ENCODE measurements around the gene UBXN7.
"Not testable (repeated sequence)": the region's sequence is repeated elsewhere in the genome, so short reads cannot be mapped to it uniquely, and the experiment has no call there.

The UBXN7 gene

GRCh38 chr3:196351541-196351940 lies 80.7 kb downstream of the UBXN7 start:
- no peak overlapping the region for H3K23ac ChIP-seq (ENCODE audit: low read length)
- H3K4me1 ChIP-seq (ENCODE audit: control insufficient read depth, low read depth, low read length) = no peaks in the 10 kb centered on the region
- no peak overlapping the region for H3K4me2 ChIP-seq (ENCODE audit: low read length)
- H3K27ac ChIP-seq (ENCODE audit: low read depth, low read length) = no peak overlapping the region
- H3K4me3 ChIP-seq (ENCODE audit: low read length) = no peak overlapping the region
- no peak overlapping the region for H3K56ac ChIP-seq (ENCODE audit: low read length)
- H4K8ac ChIP-seq (ENCODE audit: low read depth, low read length) = no peak overlapping the region
- no peak overlapping the region for H2AK5ac ChIP-seq (ENCODE audit: low read length)
- H3K9ac ChIP-seq (ENCODE audit: low read length) = no peak overlapping the region
- H3K27me3 ChIP-seq (ENCODE audit: insufficient read depth, low read length, poor library complexity) = no peaks in the 10 kb centered on the region
- H4K5ac ChIP-seq (ENCODE audit: low read length) = no peak overlapping the region
- WGBS (ENCODE audit: extremely low coverage, insufficient coverage, low lambda C conversion rate) = no CpG with 5 or more reads among the region's 6 CpGs
- DNase-seq = no peak
- H2BK120ac ChIP-seq (ENCODE audit: low read depth, low read length) = no peak overlapping the region
- H3K36me3 ChIP-seq (ENCODE audit: control insufficient read depth, insufficient read depth, low read length) = no peaks in the 10 kb centered on the region
- H3K4ac ChIP-seq (ENCODE audit: low read depth, low read length) = no peak overlapping the region
- H3K79me2 ChIP-seq (ENCODE audit: control insufficient read depth, insufficient read depth, low read length) = no peaks in the 10 kb centered on the region
- no peaks in the 10 kb centered on the region for H3K79me1 ChIP-seq (ENCODE audit: low read length)
- no peak overlapping the region for H3K18ac ChIP-seq (ENCODE audit: low read length)
- H2BK15ac ChIP-seq (replicated peaks; ENCODE audit: low read depth) = no peak overlapping the region
- no peak overlapping the region for H2BK5ac ChIP-seq (ENCODE audit: low read length)

DNA sequence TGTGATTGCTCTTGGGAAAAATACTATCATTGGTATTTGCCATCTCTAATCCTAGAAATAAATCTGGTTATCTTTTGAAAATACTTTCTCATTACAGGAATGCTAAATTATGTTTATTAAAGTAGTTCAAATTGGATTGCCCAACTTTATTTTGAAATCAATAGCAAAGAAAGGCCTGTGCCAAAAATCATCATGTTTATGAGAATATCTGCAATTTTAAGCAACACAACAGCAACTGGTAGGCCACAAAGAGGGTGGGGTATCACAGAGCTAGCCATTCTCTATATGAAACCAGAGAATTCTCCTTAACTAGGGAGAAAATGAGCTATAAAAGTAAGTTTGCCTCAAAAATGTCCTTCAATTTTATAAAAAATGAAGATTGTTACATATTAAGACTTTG lies 82.2 kb downstream of the UBXN7 start:
- no peak overlapping the region for H3K27ac ChIP-seq (ENCODE audit: low read depth, low read length)

GRCh38 chr3:196348698-196349097 lies 83.5 kb downstream of the UBXN7 start:
- no peak overlapping the region for H3K23ac ChIP-seq (ENCODE audit: low read length)
- no CpG with 5 or more reads among the region's 3 CpGs for WGBS (ENCODE audit: extremely low coverage, insufficient coverage, low lambda C conversion rate)
- no peak overlapping the region for H4K5ac ChIP-seq (ENCODE audit: low read length)
- no peak overlapping the region for H3K18ac ChIP-seq (ENCODE audit: low read length)
- no peak overlapping the region for H4K8ac ChIP-seq (ENCODE audit: low read depth, low read length)
- H2AK5ac ChIP-seq (ENCODE audit: low read length) = no peak overlapping the region
- H3K79me2 ChIP-seq (ENCODE audit: control insufficient read depth, insufficient read depth, low read length) = no peaks in the 10 kb centered on the region
- H3K9ac ChIP-seq (ENCODE audit: low read length) = no peak overlapping the region
- H3K79me1 ChIP-seq (ENCODE audit: low read length) = no peaks in the 10 kb centered on the region
- H3K27ac ChIP-seq (ENCODE audit: low read depth, low read length) = no peak overlapping the region
- no peak overlapping the region for H2BK15ac ChIP-seq (replicated peaks; ENCODE audit: low read depth)
- H3K4me2 ChIP-seq (ENCODE audit: low read length) = no peak overlapping the region
- H2BK120ac ChIP-seq (ENCODE audit: low read depth, low read length) = no peak overlapping the region
- no peak overlapping the region for H3K56ac ChIP-seq (ENCODE audit: low read length)
- no peaks in the 10 kb centered on the region for H3K36me3 ChIP-seq (ENCODE audit: control insufficient read depth, insufficient read depth, low read length)
- DNase-seq = no peak
- H3K4ac ChIP-seq (ENCODE audit: low read depth, low read length) = no peak overlapping the region
- H3K4me3 ChIP-seq (ENCODE audit: low read length) = no peak overlapping the region
- no peaks in the 10 kb centered on the region for H3K27me3 ChIP-seq (ENCODE audit: insufficient read depth, low read length, poor library complexity)
- no peaks in the 10 kb centered on the region for H3K4me1 ChIP-seq (ENCODE audit: control insufficient read depth, low read depth, low read length)
- no peak overlapping the region for H2BK5ac ChIP-seq (ENCODE audit: low read length)

More for the DNA sequence above, 82.2 kb downstream of the UBXN7 start:
- no peaks in the 10 kb centered on the region for H3K79me1 ChIP-seq (ENCODE audit: low read length)
- H4K5ac ChIP-seq (ENCODE audit: low read length) = no peak overlapping the region
- no peak overlapping the region for H2BK5ac ChIP-seq (ENCODE audit: low read length)
- H2BK15ac ChIP-seq (replicated peaks; ENCODE audit: low read depth) = no peak overlapping the region
- no peak overlapping the region for H3K18ac ChIP-seq (ENCODE audit: low read length)
- H2AK5ac ChIP-seq (ENCODE audit: low read length) = no peak overlapping the region
- H3K23ac ChIP-seq (ENCODE audit: low read length) = no peak overlapping the region
- H3K4me3 ChIP-seq (ENCODE audit: low read length) = no peak overlapping the region
- no peak overlapping the region for H3K9ac ChIP-seq (ENCODE audit: low read length)
- H3K4me2 ChIP-seq (ENCODE audit: low read length) = no peak overlapping the region
- H3K36me3 ChIP-seq (ENCODE audit: control insufficient read depth, insufficient read depth, low read length) = no peaks in the 10 kb centered on the region
- H2BK120ac ChIP-seq (ENCODE audit: low read depth, low read length) = no peak overlapping the region
- H3K27me3 ChIP-seq (ENCODE audit: insufficient read depth, low read length, poor library complexity) = no peaks in the 10 kb centered on the region
- H3K4ac ChIP-seq (ENCODE audit: low read depth, low read length) = no peak overlapping the region
- H3K79me2 ChIP-seq (ENCODE audit: control insufficient read depth, insufficient read depth, low read length) = no peaks in the 10 kb centered on the region
- no peak overlapping the region for H3K56ac ChIP-seq (ENCODE audit: low read length)
- H4K8ac ChIP-seq (ENCODE audit: low read depth, low read length) = no peak overlapping the region
- H3K4me1 ChIP-seq (ENCODE audit: control insufficient read depth, low read depth, low read length) = no peaks in the 10 kb centered on the region
- DNase-seq = no peak

GRCh38 chr3:196344663-196345062 lies 87.6 kb downstream of the UBXN7 start:
- Histone ChIP-seq H3K18ac (ENCODE audit: low read length) (no peak overlapping the region), H3K79me2 (ENCODE audit: control insufficient read depth, insufficient read depth, low read length) (no peaks in the 10 kb centered on the region), H4K5ac (ENCODE audit: low read length) (no peak overlapping the region), H3K27me3 (ENCODE audit: insufficient read depth, low read length, poor library complexity) (no peaks in the 10 kb centered on the region), H2BK5ac (ENCODE audit: low read length) (no peak overlapping the region), H3K56ac (ENCODE audit: low read length) (no peak overlapping the region), H2BK120ac (ENCODE audit: low read depth, low read length) (no peak overlapping the region), H4K8ac (ENCODE audit: low read depth, low read length) (no peak overlapping the region), H3K36me3 (ENCODE audit: control insufficient read depth, insufficient read depth, low read length) (no peaks in the 10 kb centered on the region), H2AK5ac (ENCODE audit: low read length) (no peak overlapping the region), H2BK15ac (replicated peaks; ENCODE audit: low read depth) (no peak overlapping the region), H3K4me2 (ENCODE audit: low read length) (no peak overlapping the region), H3K4me1 (ENCODE audit: control insufficient read depth, low read depth, low read length) (no peaks in the 10 kb centered on the region), H3K9ac (ENCODE audit: low read length) (no peak overlapping the region), H3K4me3 (ENCODE audit: low read length) (no peak overlapping the region), H3K23ac (ENCODE audit: low read length) (no peak overlapping the region), H3K4ac (ENCODE audit: low read depth, low read length) (no peak overlapping the region), H3K27ac (ENCODE audit: low read depth, low read length) (no peak overlapping the region), H3K79me1 (ENCODE audit: low read length) (no peaks in the 10 kb centered on the region)
- WGBS (ENCODE audit: extremely low coverage, insufficient coverage, low lambda C conversion rate) = no CpG with 5 or more reads among the region's 4 CpGs
- no peak for DNase-seq

GRCh38 chr3:196343917-196344316 lies 88.3 kb downstream of the UBXN7 start:
- WGBS (ENCODE audit: extremely low coverage, insufficient coverage, low lambda C conversion rate) = no CpG with 5 or more reads among the region's 14 CpGs
- not testable (repeated sequence) for H2BK120ac ChIP-seq (ENCODE audit: low read depth, low read length); H3K79me2 ChIP-seq (ENCODE audit: control insufficient read depth, insufficient read depth, low read length); H3K27me3 ChIP-seq (ENCODE audit: insufficient read depth, low read length, poor library complexity); H3K79me1 ChIP-seq (ENCODE audit: low read length); H3K4ac ChIP-seq (ENCODE audit: low read depth, low read length); H3K9ac ChIP-seq (ENCODE audit: low read length); H4K8ac ChIP-seq (ENCODE audit: low read depth, low read length); H4K5ac ChIP-seq (ENCODE audit: low read length); H3K56ac ChIP-seq (ENCODE audit: low read length); H3K36me3 ChIP-seq (ENCODE audit: control insufficient read depth, insufficient read depth, low read length); H3K18ac ChIP-seq (ENCODE audit: low read length); H3K23ac ChIP-seq (ENCODE audit: low read length); H2BK5ac ChIP-seq (ENCODE audit: low read length); H3K4me2 ChIP-seq (ENCODE audit: low read length); H2BK15ac ChIP-seq (replicated peaks; ENCODE audit: low read depth); H2AK5ac ChIP-seq (ENCODE audit: low read length); H3K4me1 ChIP-seq (ENCODE audit: control insufficient read depth, low read depth, low read length); H3K4me3 ChIP-seq (ENCODE audit: low read length); H3K27ac ChIP-seq (ENCODE audit: low read depth, low read length); DNase-seq

- DNase-seq = no peak
- Histone ChIP-seq H2BK120ac (ENCODE audit: low read depth, low read length) (no peak overlapping the region), H3K4me3 (ENCODE audit: low read length) (no peak overlapping the region), H3K23ac (ENCODE audit: low read length) (no peak overlapping the region), H3K4me2 (ENCODE audit: low read length) (no peak overlapping the region), H3K27ac (ENCODE audit: low read depth, low read length) (no peak overlapping the region), H2BK15ac (replicated peaks; ENCODE audit: low read depth) (no peak overlapping the region), H3K9ac (ENCODE audit: low read length) (no peak overlapping the region), H3K36me3 (ENCODE audit: control insufficient read depth, insufficient read depth, low read length) (no peaks in the 10 kb centered on the region), H3K18ac (ENCODE audit: low read length) (no peak overlapping the region), H3K4ac (ENCODE audit: low read depth, low read length) (no peak overlapping the region), H2AK5ac (ENCODE audit: low read length) (no peak overlapping the region), H2BK5ac (ENCODE audit: low read length) (no peak overlapping the region), H3K27me3 (ENCODE audit: insufficient read depth, low read length, poor library complexity) (no peaks in the 10 kb centered on the region), H4K8ac (ENCODE audit: low read depth, low read length) (no peak overlapping the region), H4K5ac (ENCODE audit: low read length) (no peak overlapping the region), H3K4me1 (ENCODE audit: control insufficient read depth, low read depth, low read length) (no peaks in the 10 kb centered on the region), H3K79me1 (ENCODE audit: low read length) (no peaks in the 10 kb centered on the region), H3K79me2 (ENCODE audit: control insufficient read depth, insufficient read depth, low read length) (no peaks in the 10 kb centered on the region), H3K56ac (ENCODE audit: low read length) (no peak overlapping the region)
- no CpG with 5 or more reads among the region's 7 CpGs for WGBS (ENCODE audit: extremely low coverage, insufficient coverage, low lambda C conversion rate)
These were observed 91.1 kb downstream of the UBXN7 start for GRCh38 chr3:196341137-196341536.

Measured in mesendoderm (in vitro differentiated cells).